Measurements from ENCODE around the gene TMEM37.

The TMEM37 gene

GRCh38 chr2:119468154-119468955 is 36.7 kb downstream of the TMEM37 start:
- H3K27ac ChIP-seq = no peak overlapping the region
- ChIA-PET CTCF (interaction anchor here (0.6 to 1.0 kb wide), 2 partner anchors 8 to 296 kb away, joined by 3 to 4 read pairs; no protein-coding TSS in a partner anchor), POLR2A (ENCODE audit: low non-redundant PET) (no interaction called here)
- DNase-seq (ENCODE audit: low spot score) = no peak
- no peak for TF ChIP-seq CTCF (conservative IDR thresholded peaks at IDR 0.05; ENCODE audit: low read depth)

GRCh38 chr2:119469131-119469530 is 37.5 kb downstream of the TMEM37 start:
- no peak for TF ChIP-seq CTCF (conservative IDR thresholded peaks at IDR 0.05; ENCODE audit: low read depth)
- DNase-seq (ENCODE audit: low spot score) = no peak
- POLR2A ChIA-PET (ENCODE audit: low non-redundant PET) = no interaction called here
- H3K27ac ChIP-seq = no peak overlapping the region
- CTCF ChIA-PET = interaction anchor here (0.5 to 0.7 kb wide), 3 partner anchors 297 to 1324 kb away, joined by 3 read pairs; no protein-coding TSS in a partner anchor

GRCh38 chr2:119469661-119470297 is 38.1 kb downstream of the TMEM37 start:
- no peak for TF ChIP-seq CTCF (conservative IDR thresholded peaks at IDR 0.05; ENCODE audit: low read depth)
- POLR2A ChIA-PET (ENCODE audit: low non-redundant PET) = no interaction called here
- H3K27ac ChIP-seq = no peak overlapping the region
- DNase-seq (ENCODE audit: low spot score) = no peak
- CTCF ChIA-PET = interaction anchor here (0.5 to 0.8 kb wide), 4 partner anchors 10 to 1323 kb away, joined by 3 to 4 read pairs (median 3); no protein-coding TSS in a partner anchor

- POLR2A ChIA-PET (ENCODE audit: low non-redundant PET) = no interaction called here
- no peak for TF ChIP-seq CTCF (conservative IDR thresholded peaks at IDR 0.05; ENCODE audit: low read depth)
- H3K27ac ChIP-seq = no peak overlapping the region
- CTCF ChIA-PET = no interaction called here
- DNase-seq (ENCODE audit: low spot score) = no peak
These were observed 41.1 kb downstream of the TMEM37 start for GRCh38 chr2:119472749-119473148.

GRCh38 chr2:119473621-119474370 is 42.1 kb downstream of the TMEM37 start:
- ChIA-PET POLR2A (ENCODE audit: low non-redundant PET) (no interaction called here), CTCF (no interaction called here)
- H3K27ac ChIP-seq = no peak overlapping the region
- DNase-seq (ENCODE audit: low spot score) = no peak
- no peak for TF ChIP-seq CTCF (conservative IDR thresholded peaks at IDR 0.05; ENCODE audit: low read depth)
